ENCODE measurements around the gene MCUB. TPM values are rescaled to one million over a fixed set of nuclear protein-coding genes. Genes with fewer than 3 reads are reported as not detected.
"Not testable (repeated sequence)": the region's sequence is repeated elsewhere in the genome, so short reads cannot be mapped to it uniquely, and the experiment has no call there.

MCUB gene
- polyA plus RNA-seq, 2 of the 4 experiments (the other 2 are of a cell fraction): 14.6 to 21.9 TPM

DNA sequence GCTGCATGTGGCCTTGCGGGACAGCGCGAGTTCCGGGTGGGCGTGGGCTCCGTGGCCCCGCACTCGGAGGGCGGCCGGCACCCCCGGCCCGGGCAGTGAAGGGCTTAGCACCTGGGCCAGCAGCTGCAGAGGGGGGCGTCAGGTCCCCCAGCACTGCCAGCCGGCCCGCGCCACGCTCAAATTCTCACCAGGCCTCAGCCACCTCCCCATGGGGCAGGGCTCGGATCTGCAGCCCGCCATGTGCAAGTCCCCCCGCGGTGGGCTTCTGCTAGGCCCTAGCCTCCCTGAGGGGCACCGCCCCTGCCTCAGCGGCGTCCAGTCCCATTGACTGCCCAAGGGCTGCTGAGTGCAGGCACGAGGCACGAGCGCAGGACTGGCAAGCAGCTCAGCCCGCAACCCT, 2.6 kb upstream of the MCUB start:
- ATAC-seq (no peak), DNase-seq (ENCODE audit: low read depth in 1 of 2, low spot score in 1 of 2) (no peak), FAIRE-seq (no peak)
- TF ChIP-seq PHF8 (IDR thresholded peaks at IDR 0.05; ENCODE audit: borderline replicate concordance, low read depth) (no peak), HOXB5 (CRISPR knock-in tag; IDR thresholded peaks at IDR 0.05) (no peak), KDM1A (IDR thresholded peaks at IDR 0.05; ENCODE audit: low read depth) (no peak), HOXA7 (CRISPR knock-in tag; IDR thresholded peaks at IDR 0.05) (no peak), JUNB (IDR thresholded peaks at IDR 0.05) (no peak), ZSCAN20 (CRISPR knock-in tag; IDR thresholded peaks at IDR 0.05) (no peak), HOXB13 (CRISPR knock-in tag; IDR thresholded peaks at IDR 0.05; ENCODE audit: low read depth) (no peak), TFCP2L1 (CRISPR knock-in tag; IDR thresholded peaks at IDR 0.05) (no peak)
- TF ChIP-seq, protein P1, sequence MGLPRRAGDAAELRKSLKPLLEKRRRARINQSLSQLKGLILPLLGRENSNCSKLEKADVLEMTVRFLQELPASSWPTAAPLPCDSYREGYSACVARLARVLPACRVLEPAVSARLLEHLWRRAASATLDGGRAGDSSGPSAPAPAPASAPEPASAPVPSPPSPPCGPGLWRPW (IDR thresholded peaks at IDR 0.05): no peak
- TF ChIP-seq, protein P2, sequence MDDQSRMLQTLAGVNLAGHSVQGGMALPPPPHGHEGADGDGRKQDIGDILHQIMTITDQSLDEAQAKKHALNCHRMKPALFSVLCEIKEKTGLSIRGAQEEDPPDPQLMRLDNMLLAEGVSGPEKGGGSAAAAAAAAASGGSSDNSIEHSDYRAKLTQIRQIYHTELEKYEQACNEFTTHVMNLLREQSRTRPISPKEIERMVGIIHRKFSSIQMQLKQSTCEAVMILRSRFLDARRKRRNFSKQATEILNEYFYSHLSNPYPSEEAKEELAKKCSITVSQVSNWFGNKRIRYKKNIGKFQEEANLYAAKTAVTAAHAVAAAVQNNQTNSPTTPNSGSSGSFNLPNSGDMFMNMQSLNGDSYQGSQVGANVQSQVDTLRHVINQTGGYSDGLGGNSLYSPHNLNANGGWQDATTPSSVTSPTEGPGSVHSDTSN (IDR thresholded peaks at IDR 0.05): no peak
- TF ChIP-seq, protein P3, sequence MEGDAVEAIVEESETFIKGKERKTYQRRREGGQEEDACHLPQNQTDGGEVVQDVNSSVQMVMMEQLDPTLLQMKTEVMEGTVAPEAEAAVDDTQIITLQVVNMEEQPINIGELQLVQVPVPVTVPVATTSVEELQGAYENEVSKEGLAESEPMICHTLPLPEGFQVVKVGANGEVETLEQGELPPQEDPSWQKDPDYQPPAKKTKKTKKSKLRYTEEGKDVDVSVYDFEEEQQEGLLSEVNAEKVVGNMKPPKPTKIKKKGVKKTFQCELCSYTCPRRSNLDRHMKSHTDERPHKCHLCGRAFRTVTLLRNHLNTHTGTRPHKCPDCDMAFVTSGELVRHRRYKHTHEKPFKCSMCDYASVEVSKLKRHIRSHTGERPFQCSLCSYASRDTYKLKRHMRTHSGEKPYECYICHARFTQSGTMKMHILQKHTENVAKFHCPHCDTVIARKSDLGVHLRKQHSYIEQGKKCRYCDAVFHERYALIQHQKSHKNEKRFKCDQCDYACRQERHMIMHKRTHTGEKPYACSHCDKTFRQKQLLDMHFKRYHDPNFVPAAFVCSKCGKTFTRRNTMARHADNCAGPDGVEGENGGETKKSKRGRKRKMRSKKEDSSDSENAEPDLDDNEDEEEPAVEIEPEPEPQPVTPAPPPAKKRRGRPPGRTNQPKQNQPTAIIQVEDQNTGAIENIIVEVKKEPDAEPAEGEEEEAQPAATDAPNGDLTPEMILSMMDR (IDR thresholded peaks at IDR 0.05): no peak
- peaks cover 11% of the 10 kb centered on the region; the same call in 1 of the 3 replicates for H3K4me1 ChIP-seq
- 94% methylated on average over 4 of the region's 28 CpGs for WGBS (ENCODE audit: missing lambda C conversion rate)
- ChIA-PET POLR2A (no interaction called here), CTCF (no interaction called here)
- no peak overlapping the region for H3K4me2 ChIP-seq
- H3K27ac ChIP-seq: no peak overlapping the region
- H3K9me3 ChIP-seq: no peaks in the 10 kb centered on the region
- H3K4me3 ChIP-seq: no peak overlapping the region

DNA sequence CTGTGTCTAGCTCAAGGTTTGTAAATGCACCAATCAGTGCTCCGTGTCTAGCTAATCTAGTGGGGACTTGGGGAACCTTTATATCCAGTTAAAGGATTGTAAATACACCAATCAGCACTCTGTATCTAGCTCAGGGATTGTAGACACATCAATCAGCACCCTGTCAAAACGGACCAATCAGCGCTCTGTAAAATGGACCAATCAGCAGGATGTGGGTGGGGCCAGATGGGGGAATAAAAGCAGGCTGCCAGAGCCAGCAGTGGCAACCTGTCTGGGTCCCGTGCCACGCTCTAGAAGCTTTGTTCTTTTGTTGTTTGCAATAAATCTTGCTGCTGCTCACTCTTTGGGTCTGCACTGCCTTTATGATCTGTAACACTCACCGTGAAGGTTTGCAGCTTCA, 2.0 kb upstream of the MCUB start:
- H3K27ac ChIP-seq, POLR2A ChIA-PET, H3K4me2 ChIP-seq, ATAC-seq, FAIRE-seq, H3K4me3 ChIP-seq, H3K9me3 ChIP-seq: not testable (repeated sequence)
- TF ChIP-seq HOXB5 (CRISPR knock-in tag; IDR thresholded peaks at IDR 0.05): 0 out of 2 replicates have a peak, but pooled peaks have one; percentile 69
- 95% methylated on average over 6 of the region's 6 CpGs for WGBS (ENCODE audit: missing lambda C conversion rate)
- peak in 1 of 2 experiments; percentile 20 for DNase-seq (ENCODE audit: low read depth in 1 of 2, low spot score in 1 of 2)
- CTCF ChIA-PET: interaction anchor here (0.7 kb wide), 1 partner anchor 131 kb away, joined by 3 read pairs; no protein-coding TSS in a partner anchor
- H3K4me1 ChIP-seq: peaks cover 11% of the 10 kb centered on the region; the same call in 1 of the 3 replicates

DNA sequence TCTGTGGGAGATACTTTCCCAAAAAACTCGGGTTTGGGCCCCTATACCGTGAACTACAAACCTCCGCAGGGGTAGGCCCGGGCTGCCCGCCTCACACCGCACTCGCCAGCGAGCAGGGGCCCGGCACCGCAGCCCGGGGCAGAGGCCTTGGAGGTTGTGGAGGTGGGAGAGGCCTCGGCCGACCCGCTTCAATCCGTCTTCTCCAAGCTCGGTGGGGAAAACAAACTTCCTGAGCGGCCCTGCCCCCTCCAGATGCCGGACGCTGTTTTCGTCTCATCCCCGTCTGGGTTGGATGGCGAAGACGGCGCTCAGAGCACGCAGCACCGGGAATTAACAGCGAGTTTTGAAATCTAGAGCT, 442 bp upstream of the MCUB start:
- 4% methylated on average over 16 of the region's 27 CpGs for WGBS (ENCODE audit: missing lambda C conversion rate)
- Histone ChIP-seq H3K4me3 (peak overlapping the region; percentile 77), H3K4me2 (peak overlapping the region; percentile 83), H3K4me1 (peaks cover 11% of the 10 kb centered on the region; the same call in 1 of the 3 replicates), H3K27ac (peak overlapping the region; percentile 81 to 92), H3K9me3 (no peaks in the 10 kb centered on the region)
- ChIA-PET CTCF (interaction anchor here (0.9 to 1.2 kb wide), 2 partner anchors 126 to 132 kb away, joined by 3 to 4 read pairs; partner anchors contain the start of gene SEC24B), POLR2A (interaction anchor here (1.0 kb wide), 1 partner anchor 256 kb away, joined by 3 read pairs; the partner anchor contains the start of gene GAR1)
- peak; percentile 65 to 69 for ATAC-seq
- no peak for FAIRE-seq
- TF ChIP-seq PHF8 (IDR thresholded peaks at IDR 0.05; ENCODE audit: borderline replicate concordance, low read depth): peak; percentile 33; the same call in 1 of the 2 replicates
- no peak for TF ChIP-seq HOXB13 (CRISPR knock-in tag; IDR thresholded peaks at IDR 0.05; ENCODE audit: low read depth)
- peak in 1 of 2 experiments; percentile 7 for DNase-seq (ENCODE audit: low read depth in 1 of 2, low spot score in 1 of 2)

DNA sequence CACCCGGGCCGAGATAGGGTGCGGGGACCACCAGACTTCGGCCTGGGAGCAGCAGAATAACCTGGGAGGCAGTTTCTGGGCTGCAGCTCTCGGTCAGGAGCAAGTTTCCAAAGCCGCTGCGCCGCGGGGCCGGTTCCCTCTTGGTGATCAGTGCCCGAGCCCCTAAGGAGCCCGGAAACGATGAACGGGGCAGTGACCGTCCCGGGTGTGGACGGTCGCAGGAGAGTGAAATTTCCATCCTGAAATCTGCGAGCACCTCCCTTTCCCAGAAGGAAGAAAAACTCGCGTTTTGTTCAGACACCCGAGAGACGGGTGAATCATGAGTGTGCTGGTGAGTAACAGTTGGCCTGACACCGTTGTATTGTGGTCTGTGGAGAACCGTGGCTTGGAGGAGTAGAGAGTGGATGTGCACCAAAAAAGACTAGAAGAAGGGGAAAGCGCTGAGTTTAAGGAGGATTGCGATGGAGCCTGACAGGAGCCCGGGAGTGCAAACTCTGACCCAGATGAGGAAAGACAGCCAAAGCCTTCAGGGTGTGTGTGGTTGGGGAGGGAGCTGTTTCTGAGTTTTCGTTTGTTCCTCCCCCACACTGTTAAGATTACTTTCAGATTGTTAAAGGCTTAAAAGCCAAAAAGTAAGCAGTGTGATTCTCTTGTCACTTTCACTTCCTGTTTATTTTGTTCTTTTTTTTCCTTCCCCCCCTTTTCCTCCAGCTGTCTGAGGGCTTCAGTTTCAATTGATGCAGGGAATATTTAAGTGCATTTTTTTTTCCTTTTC, 828 bp downstream of the MCUB start:
- Histone ChIP-seq H3K4me3 (peak overlapping the region; percentile 77), H3K9me3 (no peaks in the 10 kb centered on the region), H3K4me2 (peak overlapping the region; percentile 83), H3K27ac (peak overlapping the region; percentile 81 to 92), H3K4me1 (peaks cover 11% of the 10 kb centered on the region; the same call in 1 of the 3 replicates)
- 3% methylated on average over 8 of the region's 29 CpGs for WGBS (ENCODE audit: missing lambda C conversion rate)
- ChIA-PET CTCF (interaction anchor here (0.6 to 1.2 kb wide), 2 partner anchors 127 to 1568 kb away, joined by 3 to 4 read pairs; partner anchors contain the start of gene SEC24B), POLR2A (interaction anchor here (0.6 to 1.0 kb wide), 4 partner anchors 53 to 409 kb away, joined by 3 to 4 read pairs (median 4); partner anchors contain the start of gene GAR1)
- no peak for FAIRE-seq
- TF ChIP-seq PHF8 (IDR thresholded peaks at IDR 0.05; ENCODE audit: borderline replicate concordance, low read depth) (0 out of 2 replicates have a peak, but pooled peaks have one; percentile 6), RNF2 (IDR thresholded peaks at IDR 0.05; ENCODE audit: borderline replicate concordance, low read depth) (no peak)
- ATAC-seq: peak; percentile 55 to 63
- DNase-seq (ENCODE audit: low read depth in 1 of 2, low spot score in 1 of 2): peak; percentile 19 to 34

Measured in A549 (cell line).